ENCODE results near the gene TRPV3.

DNA sequence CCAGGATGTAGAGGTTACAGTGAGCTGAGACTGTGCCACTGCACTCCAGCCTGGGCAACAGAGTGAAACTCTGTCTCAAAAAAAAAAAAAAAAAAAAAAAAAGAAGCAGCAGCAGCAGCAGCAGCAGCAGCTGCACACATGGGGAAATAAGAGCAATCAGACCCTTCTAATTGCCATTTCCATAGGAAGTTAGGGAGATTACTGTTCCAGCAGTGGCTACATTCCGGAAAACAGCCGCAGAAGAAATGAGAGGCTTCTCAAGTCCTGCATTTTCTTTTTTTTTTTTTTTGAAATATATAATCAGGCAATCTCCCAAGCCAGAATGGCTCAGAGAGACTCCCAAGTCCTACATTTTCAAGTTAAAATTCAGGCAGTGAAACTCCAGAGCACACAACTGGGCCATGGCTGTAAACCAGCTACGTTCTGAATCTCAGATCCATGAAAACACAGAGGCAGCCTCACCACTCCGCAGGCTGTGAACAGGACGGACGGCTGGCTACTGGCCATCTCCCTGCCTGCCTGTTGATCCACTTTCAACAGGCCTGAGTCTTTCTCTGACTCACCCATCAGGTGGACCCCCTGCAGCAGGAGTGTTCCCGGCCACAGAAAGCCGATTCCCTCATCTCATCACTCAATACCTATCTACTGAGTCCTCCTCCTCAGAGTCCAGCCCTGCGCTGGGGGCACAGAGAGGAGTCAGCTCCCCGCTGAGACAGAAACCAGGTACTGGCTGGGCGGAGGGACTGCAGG lies 36.6 kb upstream of the TRPV3 start:
- TF ChIP-seq POLR2A (IDR thresholded peaks at IDR 0.05) = no peak
- TF ChIP-seq, protein P1, sequence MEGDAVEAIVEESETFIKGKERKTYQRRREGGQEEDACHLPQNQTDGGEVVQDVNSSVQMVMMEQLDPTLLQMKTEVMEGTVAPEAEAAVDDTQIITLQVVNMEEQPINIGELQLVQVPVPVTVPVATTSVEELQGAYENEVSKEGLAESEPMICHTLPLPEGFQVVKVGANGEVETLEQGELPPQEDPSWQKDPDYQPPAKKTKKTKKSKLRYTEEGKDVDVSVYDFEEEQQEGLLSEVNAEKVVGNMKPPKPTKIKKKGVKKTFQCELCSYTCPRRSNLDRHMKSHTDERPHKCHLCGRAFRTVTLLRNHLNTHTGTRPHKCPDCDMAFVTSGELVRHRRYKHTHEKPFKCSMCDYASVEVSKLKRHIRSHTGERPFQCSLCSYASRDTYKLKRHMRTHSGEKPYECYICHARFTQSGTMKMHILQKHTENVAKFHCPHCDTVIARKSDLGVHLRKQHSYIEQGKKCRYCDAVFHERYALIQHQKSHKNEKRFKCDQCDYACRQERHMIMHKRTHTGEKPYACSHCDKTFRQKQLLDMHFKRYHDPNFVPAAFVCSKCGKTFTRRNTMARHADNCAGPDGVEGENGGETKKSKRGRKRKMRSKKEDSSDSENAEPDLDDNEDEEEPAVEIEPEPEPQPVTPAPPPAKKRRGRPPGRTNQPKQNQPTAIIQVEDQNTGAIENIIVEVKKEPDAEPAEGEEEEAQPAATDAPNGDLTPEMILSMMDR (IDR thresholded peaks at IDR 0.05) = no peak
